Kidney epithelial cell (primary cell): ENCODE measurements around the gene GPR55. TPM values are rescaled to one million over a fixed set of nuclear protein-coding genes. Genes with fewer than 3 reads are reported as not detected.
A peak's percentile ranks its signal among the peaks of the same experiment; 100 is the strongest.

Experiments used
- DNase-seq: peaks from one replicate; pipeline ENCODE4 v3.0.0-alpha.2; 2010; ENCODE audit warnings: low read depth
- H3K27me3 ChIP-seq: 2 replicates; pipeline ENCODE4 v1.6.0; 2011; ENCODE audit warnings: low read length; ENCODE audit not compliant: control insufficient read depth, insufficient read depth
- H3K36me3 ChIP-seq: 2 replicates; pipeline ENCODE4 v1.5.1; 2011; ENCODE audit warnings: low read length; ENCODE audit not compliant: control insufficient read depth, insufficient read depth
- H3K4me3 ChIP-seq: 2 replicates; pipeline ENCODE4 v1.5.1; 2011; ENCODE audit warnings: low read depth, mild to moderate bottlenecking, control low read depth, low read length
- CTCF ChIP-seq: IDR thresholded peaks from 2 replicates; pipeline ENCODE4 v1.5.1; 2011; ENCODE audit warnings: mild to moderate bottlenecking, moderate library complexity, low read length, control low read depth, inconsistent platforms; ENCODE audit not compliant: insufficient read depth, poor library complexity, severe bottlenecking
- total RNA-seq: library from RNA; depleted of rRNA; stranded (reverse); fragments of >200 nt; gene quantifications from 2 replicates; pipeline ENCODE4 v1.2.3, GENCODE V29; 2015

GPR55 gene
- total RNA-seq, 1 donor from 2014 or later: not detected

GRCh38 chr2:230865307-230865765 is 59.7 kb downstream of the GPR55 start:
- TF ChIP-seq CTCF: no peak
- H3K4me3 ChIP-seq: peak overlapping the region; percentile 75
- no peaks in the 10 kb centered on the region for H3K36me3 ChIP-seq
- H3K27me3 ChIP-seq: peaks cover 5% of the 10 kb centered on the region
- no peak for DNase-seq

- H3K36me3 ChIP-seq: no peaks in the 10 kb centered on the region
- DNase-seq: no peak
- TF ChIP-seq CTCF: peak; percentile 28
- peak within 1 kb of the TSS; percentile 75 for H3K4me3 ChIP-seq
- H3K27me3 ChIP-seq: peaks cover 5% of the 10 kb centered on the region
Observed at GRCh38 chr2:230864605-230865306, 60.3 kb downstream of the GPR55 start, which contains the start of gene ITM2C. ITM2C (plus strand) TSS chr2:230864942; CDS start chr2:230865026, 84 bp downstream.

- TF ChIP-seq CTCF: no peak
- H3K4me3 ChIP-seq: peak overlapping the region; percentile 75
- no peak for DNase-seq
- H3K36me3 ChIP-seq: no peaks in the 10 kb centered on the region
- H3K27me3 ChIP-seq: peaks cover 5% of the 10 kb centered on the region
Observed at GRCh38 chr2:230864122-230864604, 60.9 kb downstream of the GPR55 start.

- no peaks in the 10 kb centered on the region for H3K36me3 ChIP-seq
- peaks cover 5% of the 10 kb centered on the region for H3K27me3 ChIP-seq
- H3K4me3 ChIP-seq: no peak overlapping the region
- no peak for DNase-seq
- no peak for TF ChIP-seq CTCF
Observed at GRCh38 chr2:230863442-230864121, 61.5 kb downstream of the GPR55 start.

GRCh38 chr2:230863031-230863430 is 62.0 kb downstream of the GPR55 start:
- Histone ChIP-seq H3K4me3 (no peak overlapping the region), H3K36me3 (no peaks in the 10 kb centered on the region), H3K27me3 (peaks cover 5% of the 10 kb centered on the region)
- DNase-seq: no peak
- TF ChIP-seq CTCF: no peak
